GM13977 (cell line): Measurements from ENCODE around the gene ZWINT.

ENCODE experiments used
- DNase-seq: peaks from one replicate; pipeline ENCODE4 v3.0.0; 2012; ENCODE audit warnings: low spot score
- CTCF ChIP-seq: IDR thresholded peaks from 2 replicates; pipeline ENCODE4 v1.5.1; 2012; ENCODE audit warnings: mild to moderate bottlenecking, control low read depth; ENCODE audit not compliant: insufficient read depth; ENCODE audit errors: extremely low read depth, missing control alignments
- in situ Hi-C: fragments of 300-500 bp; cut with MboI; formaldehyde crosslinking; loops from one replicate; pipeline ENCODE4 v1.12.0; 2022; ENCODE audit warnings: low sequenced_read_pairs, low pct_unique_long_range_greater_than_20kb, mixed read lengths, inconsistent platforms; ENCODE audit not compliant: unreplicated experiment

Gene ZWINT

DNA sequence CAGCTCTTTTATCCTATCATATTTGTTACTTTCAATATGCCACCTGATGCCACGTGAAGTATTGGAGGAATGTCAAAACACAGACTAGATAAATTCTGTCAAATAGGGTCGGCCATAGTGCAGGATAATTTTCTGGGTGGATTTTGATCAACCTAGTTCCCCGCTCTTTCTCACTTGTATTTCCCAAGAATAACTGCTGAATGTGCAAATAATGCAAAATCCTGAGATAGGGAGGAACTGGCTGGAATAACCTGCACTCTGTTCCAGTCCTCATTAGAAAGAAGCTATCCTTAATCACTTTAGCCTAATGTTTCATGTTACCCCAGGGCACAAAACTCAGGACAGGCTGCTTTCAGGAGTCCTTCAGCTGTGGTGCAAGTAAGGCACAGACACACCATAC is 33.9 kb downstream of the ZWINT start:
- no peak for DNase-seq
- in situ Hi-C loops: no loop called here
- TF ChIP-seq CTCF: no peak

DNA sequence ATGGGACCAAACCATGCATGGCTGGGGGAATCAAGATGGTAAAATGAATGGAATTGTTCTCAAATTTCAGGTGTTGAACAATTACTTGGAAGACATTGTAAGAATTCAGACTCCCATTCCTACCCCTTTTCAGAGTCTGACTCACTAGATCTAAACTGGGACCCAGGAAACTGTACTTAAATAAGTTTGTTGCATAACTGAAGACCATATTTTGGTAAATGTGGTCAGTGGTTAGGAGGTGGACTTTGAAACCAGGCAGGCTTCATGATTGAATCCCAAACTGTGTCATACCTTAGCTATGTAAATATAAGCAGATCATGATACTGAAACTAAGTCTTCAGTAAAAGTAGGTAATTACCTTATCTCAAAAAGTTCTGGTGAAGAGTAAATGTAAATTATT is 41.7 kb downstream of the ZWINT start:
- peak; percentile 32 for DNase-seq
- in situ Hi-C loops: no loop called here
- TF ChIP-seq CTCF: no peak

DNA sequence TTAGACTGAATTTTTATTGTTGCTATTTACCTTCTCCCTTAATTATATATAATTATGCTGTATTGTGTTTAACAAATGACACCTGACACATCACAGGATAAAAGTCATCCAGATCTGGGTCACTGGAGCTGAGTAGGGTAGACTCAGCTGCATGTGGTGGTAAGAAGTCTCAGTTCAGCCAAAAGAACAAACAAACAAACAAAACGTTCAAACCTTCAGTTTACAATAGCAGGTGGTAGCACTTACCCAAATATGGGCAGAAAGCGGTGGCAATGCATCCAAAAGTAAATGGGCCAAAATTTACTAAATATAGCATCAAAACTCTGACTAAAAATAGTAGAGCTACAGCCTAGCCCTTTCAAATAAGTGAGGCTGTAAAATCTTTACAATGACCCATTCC is 42.2 kb downstream of the ZWINT start:
- no peak for TF ChIP-seq CTCF
- in situ Hi-C loops: no loop called here
- DNase-seq: no peak

- in situ Hi-C loops: no loop called here
- no peak for TF ChIP-seq CTCF
- DNase-seq: no peak
Observed at GRCh38 chr10:56317603-56318002, 43.5 kb downstream of the ZWINT start.

DNA sequence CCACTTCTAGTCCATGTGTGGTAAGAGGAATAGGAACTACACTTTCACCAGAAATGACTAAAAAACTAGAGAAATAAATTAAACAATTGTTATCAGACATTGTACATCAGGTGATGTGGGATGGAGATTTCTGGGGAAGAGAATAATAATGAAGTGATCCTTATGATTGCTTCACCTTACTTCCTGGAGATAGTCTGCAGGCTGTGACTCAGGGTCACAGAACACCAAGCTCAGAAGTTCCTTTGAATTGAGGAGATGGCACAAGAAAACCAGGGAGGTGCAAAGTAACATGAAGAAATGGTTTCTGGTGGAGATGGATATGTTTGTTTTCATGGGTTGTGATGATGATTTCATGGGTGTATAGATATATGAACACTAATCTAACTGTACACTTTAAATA is 44.5 kb downstream of the ZWINT start:
- in situ Hi-C loops: no loop called here
- DNase-seq: no peak
- no peak for TF ChIP-seq CTCF
